ENCODE results near the gene LETM1.
A peak's percentile ranks its signal among the peaks of the same experiment; 100 is the strongest.

LETM1 gene

GRCh38 chr4:1871471-1872021 is 15.6 kb upstream of the LETM1 start:
- peak in 1 of 2 experiments; percentile 48 for DNase-seq

- DNase-seq: peak; percentile 90 to 95
These were observed 14.9 kb upstream of the LETM1 start, which contains the start of gene NSD2 for GRCh38 chr4:1870578-1871443. Gene NSD2, plus strand, starts transcription at chr4:1871393. Its CDS starts 29,262 bp downstream, at chr4:1900655.

- peak; percentile 88 to 92 for DNase-seq
These were observed 14.3 kb upstream of the LETM1 start for GRCh38 chr4:1870328-1870577.

DNA sequence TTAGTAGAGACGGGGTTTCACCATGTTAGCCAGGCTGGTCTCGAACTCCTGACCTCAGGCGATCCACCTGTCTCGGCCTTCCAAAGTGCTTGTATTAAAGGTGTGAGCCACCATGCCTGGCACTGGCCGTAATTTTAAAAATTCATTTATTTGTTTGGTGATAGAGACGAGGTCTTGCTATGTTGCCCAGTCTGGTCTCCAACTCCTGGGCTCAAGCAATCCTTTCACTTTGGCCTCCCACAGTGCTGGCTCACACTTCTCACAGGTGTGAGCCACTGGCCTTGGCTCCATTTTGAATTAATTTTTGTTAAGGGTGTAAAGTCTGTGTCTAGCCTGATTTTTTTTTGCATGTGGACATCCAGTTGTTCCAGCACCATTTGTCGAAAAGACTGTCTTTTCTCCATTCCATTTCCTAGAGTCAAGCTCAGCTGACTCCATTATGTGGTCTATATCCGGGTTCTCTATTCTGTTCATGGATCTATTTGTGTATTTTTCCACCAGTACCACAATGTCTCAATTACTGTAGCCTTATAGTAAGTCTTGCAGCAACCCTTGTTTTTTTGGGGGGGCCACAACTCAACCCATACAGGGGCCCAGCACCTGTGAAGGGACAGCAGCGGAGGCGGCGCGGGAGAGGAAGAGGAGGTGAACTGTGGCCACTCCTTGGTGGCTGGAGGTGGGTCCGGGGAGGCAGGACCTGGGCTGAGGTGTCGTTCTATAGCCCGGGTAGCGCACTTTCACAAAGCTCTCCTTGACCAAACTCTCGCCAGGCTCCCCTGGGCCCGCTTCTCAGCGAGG is 13.8 kb upstream of the LETM1 start:
- DNase-seq: no peak

- DNase-seq: no peak
These were observed 13.0 kb upstream of the LETM1 start for GRCh38 chr4:1868912-1869311.

DNA sequence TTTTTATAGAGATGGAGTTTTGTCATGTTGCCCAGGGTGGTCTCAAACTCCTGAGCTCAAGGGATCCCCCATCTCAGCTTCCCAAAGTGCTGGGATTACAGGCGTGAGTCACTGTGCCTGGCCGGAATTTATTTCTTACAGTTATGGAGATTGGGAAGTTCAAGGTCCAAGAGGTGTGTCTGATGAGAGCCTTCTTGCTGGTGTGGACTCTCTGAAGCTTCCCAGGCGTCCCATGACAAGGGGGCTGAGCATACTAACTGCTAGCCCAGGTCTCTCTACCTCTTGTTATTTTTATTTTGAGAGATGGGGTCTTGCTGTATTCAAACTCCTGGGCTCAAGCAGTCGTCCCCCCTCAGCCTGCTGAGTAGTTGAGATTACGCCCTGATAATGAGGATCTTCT is 12.3 kb upstream of the LETM1 start:
- DNase-seq: no peak

GRCh38 chr4:1866189-1866661 is 10.3 kb upstream of the LETM1 start:
- DNase-seq: no peak

GRCh38 chr4:1864076-1865008 is 8.4 kb upstream of the LETM1 start:
- no peak for DNase-seq

DNA sequence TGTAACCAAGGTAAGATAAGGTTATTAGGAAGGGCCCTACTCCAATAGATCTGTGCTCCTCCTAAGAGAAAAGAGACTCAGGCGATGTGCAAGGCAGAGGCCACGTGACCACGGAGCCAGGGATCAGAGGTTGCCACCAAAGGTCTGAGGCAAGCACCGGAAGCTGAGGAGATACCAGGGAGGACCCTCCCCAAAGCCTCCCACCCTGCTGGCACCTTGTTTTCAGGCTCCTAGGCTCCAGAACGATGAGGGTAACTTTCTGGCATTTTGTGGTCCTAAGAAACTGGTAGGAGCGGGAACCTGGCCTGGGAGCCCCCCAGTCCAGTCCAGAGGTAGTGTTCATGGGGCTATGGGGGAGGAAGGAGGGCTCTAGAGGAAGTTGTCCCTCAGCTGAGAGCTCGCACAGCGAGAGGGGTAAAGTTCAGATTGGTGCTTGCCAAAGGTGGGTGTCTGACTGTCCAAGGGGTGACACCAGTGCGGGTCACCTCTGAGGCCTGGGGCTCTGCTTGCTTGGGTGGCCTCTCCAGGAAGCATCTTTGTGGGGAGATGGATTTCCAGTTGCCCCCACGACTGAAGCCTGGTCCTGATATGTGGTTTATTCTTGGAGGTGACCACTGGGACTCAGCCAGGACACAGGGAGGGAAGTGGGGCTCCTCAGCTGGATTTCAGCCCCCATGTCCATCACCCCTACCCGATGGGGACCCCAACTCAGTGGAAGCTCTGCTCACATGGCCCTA is 7.5 kb upstream of the LETM1 start:
- no peak for DNase-seq

- no peak for DNase-seq
These were observed 7.0 kb upstream of the LETM1 start for GRCh38 chr4:1862961-1863296.

- DNase-seq: peak; percentile 40 to 55
These were observed 6.3 kb upstream of the LETM1 start for GRCh38 chr4:1862055-1862911.

DNA sequence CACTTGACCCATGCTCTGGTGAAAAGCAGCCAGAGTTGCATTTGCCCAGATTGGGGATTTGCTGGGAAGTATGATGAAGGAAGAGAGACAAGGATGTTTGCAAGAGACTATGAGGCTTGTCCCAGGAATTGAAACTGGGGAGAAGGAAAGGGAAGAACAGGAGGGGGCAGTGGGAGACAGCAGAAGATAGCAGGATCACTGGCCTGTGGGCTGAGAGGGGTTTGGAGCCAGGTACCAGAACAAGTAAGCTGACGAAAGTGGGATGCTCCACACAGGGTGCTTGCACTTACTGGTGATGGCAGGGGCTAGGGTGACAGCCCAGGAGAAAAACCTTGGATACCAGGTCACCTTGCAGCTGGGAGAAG is 3.4 kb upstream of the LETM1 start:
- DNase-seq: no peak

GRCh38 chr4:1857931-1858330 is 2.0 kb upstream of the LETM1 start:
- no peak for DNase-seq

DNA sequence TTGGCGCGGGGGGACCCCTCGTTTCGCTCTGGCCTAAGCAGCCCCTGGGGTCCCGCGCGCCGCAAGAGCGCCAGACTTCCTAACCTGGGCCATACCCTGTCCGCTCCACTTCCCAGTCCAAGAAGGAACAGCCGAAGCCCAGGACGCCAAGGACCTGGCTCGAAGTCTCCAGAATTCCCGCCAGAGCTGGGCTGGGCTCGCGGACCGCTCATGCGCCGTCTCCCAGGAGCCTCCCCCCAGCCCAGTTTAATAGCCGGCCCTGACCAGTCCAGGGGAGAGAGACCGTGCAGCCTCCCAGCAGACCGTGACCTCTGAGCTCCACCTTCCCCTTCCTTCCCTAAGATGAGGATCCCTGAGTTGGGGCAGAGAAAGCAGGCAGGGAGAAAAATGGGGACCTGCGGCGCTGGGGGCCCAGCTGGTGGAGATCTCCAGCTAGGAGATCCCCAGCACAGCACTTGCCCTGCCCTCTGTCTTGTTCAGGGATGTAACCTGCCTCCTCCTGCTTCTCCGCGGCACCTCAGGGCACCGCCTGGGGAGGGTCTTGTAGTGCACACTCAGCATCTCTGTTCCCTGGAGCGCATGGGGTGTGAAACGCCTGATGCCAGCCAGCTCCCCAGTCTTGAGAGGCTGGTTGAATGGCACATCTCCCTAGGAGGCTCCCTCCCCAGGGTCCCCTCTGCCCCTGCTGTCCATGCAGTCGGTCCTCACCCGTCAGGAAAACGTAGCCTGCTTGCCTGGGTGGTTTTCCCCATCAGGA is 1.2 kb upstream of the LETM1 start:
- DNase-seq: peak in 1 of 2 experiments; percentile 35

GRCh38 chr4:1855333-1856070 is 454 bp downstream of the LETM1 start:
- DNase-seq: peak; percentile 43 to 55

GRCh38 chr4:1854752-1855151 is 1.2 kb downstream of the LETM1 start:
- DNase-seq: no peak

DNA sequence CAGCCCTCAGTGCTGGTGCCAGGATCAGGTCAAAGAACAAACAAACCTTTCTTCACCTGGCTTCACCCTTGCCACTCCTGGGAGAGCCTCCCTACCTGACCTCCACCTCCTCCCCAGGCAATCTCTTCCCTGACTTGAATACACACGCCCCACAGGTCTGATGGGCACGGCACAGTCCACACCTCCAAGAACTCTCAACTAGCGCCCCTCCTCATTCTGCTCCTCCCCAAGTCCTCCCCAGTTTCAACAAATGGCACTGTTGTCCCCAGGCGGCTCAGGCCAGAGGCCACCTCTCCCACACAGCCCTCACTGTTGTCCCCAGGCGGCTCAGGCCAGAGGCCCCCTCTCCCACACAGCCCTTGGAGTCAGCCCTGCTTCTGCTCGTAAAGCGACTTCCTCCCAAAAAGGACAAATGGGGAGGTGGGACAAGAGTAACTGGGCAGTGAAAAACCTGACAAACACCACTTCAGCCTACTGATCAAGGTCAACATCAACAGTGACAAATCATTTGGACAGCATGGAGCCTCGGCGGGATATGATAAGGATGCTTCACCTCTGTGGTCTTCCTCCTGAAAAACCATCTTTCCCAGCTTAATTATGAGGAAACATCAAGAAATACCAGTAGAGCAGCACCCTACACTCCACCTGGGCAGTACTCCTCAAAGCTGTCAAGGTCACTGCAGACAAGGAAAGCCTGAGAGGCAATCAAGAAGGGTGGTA is 2.9 kb downstream of the LETM1 start:
- no peak for DNase-seq

GRCh38 chr4:1851575-1852410 is 4.2 kb downstream of the LETM1 start:
- no peak for DNase-seq
